GM12874 (cell line): Measurements from ENCODE around the gene DAG1.

Source experiments
- TF ChIP-seq, protein P1 (sequence below): IDR thresholded peaks from 2 replicates; pipeline ENCODE4 v1.5.1; 2011; ENCODE audit warnings: low read depth, mild to moderate bottlenecking, control low read depth, low read length, moderate library complexity; ENCODE audit not compliant: insufficient read depth

DAG1 gene

DNA sequence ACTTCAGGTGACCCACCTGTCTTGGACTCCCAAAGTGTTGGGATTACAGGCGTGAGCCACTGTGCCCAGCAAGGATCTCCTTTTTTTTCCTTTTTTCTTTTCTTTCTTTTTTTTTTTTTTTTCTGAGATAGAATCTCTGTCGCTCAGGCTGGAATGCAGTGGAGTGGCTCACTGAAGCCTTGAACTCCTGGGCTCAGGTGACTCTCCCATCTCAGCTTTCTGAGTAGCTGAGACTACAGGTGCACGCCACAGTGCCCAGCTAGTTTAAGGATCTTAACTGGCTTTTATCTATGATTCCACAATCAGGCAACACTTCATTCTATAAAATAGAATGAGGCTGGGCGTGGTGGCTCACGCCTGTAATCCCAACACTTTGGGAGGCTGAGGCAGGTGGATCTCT, 24.7 kb upstream of the DAG1 start:
- TF ChIP-seq, protein P1, sequence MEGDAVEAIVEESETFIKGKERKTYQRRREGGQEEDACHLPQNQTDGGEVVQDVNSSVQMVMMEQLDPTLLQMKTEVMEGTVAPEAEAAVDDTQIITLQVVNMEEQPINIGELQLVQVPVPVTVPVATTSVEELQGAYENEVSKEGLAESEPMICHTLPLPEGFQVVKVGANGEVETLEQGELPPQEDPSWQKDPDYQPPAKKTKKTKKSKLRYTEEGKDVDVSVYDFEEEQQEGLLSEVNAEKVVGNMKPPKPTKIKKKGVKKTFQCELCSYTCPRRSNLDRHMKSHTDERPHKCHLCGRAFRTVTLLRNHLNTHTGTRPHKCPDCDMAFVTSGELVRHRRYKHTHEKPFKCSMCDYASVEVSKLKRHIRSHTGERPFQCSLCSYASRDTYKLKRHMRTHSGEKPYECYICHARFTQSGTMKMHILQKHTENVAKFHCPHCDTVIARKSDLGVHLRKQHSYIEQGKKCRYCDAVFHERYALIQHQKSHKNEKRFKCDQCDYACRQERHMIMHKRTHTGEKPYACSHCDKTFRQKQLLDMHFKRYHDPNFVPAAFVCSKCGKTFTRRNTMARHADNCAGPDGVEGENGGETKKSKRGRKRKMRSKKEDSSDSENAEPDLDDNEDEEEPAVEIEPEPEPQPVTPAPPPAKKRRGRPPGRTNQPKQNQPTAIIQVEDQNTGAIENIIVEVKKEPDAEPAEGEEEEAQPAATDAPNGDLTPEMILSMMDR: no peak

DNA sequence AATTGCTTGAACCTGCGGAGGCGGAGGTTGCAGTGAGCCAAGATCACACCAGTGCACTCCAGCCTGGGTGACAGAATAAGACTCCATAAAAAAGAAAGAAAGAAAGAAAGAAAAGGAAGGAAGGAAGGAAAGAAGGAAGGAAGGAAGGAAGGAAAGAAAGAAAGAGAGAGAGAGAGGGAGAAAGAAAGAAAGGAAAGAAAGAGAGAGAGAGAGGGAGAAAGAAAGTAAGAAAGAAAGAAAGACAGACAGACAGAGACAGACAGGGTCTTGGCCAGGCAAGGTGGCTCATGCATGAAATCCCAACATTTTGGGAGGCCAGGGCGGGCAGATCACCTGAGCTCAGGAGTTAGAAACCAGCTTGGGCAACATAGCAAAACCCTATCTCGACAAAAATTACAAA, 16.4 kb upstream of the DAG1 start:
- TF ChIP-seq, protein P1: no peak

DNA sequence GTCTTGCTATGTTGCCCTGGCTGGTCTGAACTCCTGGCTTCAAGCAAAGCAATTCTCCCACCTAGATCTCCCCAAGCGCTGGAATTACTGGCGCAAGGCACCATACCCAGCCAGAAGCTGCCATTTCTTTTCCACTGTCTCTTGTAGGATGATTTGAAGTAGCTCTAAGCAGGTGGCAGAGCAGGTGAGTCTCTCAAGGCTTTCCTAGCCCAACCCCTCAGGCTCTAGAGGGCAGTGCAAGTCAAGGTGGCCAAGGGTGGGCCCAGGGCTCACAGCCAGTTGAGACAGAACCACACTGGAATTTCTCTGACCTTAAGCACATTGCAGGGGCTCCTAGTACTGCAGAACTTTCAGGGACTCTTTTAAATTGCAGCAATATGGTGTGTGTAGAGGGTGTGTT, 15.6 kb upstream of the DAG1 start:
- TF ChIP-seq, protein P1: peak; percentile 21; the same call in 1 of the 2 replicates

DNA sequence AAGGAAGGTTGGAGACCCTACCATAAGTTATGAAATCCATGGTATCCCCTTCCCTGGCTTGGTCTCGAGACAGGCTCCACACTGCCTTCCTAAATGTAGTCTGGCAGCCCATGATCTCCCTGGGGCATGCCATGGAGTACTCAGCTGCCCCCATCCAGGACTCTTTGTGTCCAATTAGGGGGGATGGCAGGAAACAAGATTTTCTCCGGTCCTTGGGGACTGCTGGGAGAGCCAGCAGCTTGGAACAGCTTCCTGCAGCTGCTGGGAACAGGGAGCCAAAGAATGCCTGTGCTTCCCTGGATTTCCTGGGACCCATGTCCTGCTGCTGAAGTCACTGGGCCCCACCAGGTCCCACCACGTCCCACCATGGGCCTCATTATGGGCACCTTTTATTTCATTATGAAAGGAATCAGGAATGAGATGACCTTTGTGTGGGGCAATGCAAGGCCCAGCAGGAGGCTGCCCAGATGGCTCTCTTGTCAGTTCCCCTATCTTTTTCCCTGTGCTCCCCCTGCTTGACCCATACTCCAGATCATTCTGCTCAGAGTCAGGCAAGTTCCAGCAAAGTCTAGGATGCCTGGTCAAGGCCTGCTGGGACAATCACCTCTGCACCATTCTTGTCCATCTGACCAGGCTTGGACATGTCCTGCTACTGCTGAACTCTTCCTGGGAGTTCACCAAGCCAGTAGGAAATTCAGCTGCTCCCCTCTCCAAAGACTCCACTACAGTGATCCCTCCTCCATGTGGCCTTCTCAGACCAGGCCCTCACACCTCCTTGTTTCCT, 15.0 kb upstream of the DAG1 start:
- TF ChIP-seq, protein P1: no peak

DNA sequence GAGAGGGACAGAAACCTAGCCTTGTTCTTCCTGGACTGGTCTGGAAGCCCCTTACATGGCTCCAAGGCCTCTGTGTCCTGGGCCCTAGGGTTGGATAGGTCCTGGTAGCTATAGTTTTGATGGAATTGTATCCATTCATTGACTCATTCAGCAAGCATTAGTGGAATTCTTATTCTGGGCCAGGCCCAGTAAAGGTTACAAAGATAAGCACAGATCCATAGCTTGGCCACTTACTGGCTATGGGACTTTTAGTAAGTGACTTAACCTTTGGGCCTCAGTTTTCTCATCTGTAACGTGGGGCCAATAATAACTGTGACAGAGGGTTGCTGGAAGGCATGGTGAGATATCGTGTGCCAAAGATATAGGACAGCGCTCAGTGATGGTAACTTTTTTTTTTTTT, 13.6 kb upstream of the DAG1 start:
- TF ChIP-seq, protein P1: no peak

DNA sequence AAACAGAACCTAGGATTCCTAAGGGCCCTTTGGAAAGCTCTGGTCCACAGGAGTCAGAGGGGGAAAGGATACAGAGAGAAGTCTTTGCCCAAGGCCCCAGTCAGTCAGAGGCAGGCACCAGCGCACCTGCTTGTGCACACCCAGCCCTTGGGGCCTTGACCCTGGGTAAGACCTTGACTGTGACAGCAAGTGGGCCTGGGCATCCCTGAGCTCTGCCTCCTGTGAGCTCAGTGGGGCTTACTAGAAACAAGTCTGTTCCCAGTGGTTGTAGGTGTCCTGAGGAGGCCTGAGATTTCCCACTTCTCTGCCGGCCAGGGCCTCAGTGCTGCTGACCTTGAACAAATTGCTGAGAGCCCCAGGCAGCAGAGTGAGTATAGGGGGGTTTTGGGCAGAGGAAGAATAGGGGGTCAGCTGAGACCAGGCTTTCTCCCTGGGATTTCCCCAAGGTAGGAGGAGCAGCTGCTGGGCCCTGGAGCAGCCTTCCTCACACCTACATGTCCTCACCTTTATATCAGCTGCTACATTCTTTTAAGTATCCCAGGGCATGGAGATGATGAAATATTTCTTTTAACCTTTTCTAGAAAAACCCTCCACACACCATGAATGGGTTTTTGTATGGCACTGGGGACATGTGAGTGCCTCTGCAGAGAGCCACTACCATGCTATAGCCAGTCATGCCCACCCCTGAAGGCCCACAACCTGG, 9.7 kb upstream of the DAG1 start:
- TF ChIP-seq, protein P1: no peak

DNA sequence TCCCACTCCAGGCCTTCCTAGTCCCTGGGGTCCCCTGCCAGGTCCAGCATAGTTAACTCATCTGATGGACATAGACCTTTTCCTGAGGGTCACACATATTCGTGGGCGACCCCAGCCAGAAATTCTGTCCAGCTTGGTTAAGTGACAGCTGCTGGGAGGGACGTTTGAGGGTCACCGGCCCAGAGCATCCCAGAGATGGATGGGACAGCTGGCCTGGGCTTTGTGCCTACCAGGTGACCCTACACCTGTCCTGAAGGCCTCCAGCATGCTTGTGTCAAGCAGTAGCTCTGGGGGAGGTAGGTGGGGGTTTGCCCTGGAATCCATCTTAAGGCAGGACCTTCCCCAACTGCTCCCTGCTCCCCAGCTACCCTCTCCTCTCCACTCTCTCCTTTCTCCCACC, 9.1 kb upstream of the DAG1 start:
- TF ChIP-seq, protein P1: no peak
